Measurements from ENCODE around the gene RALB. TPM values are rescaled to one million over a fixed set of nuclear protein-coding genes. Genes with fewer than 3 reads are reported as not detected.
"Not testable (repeated sequence)": the region's sequence is repeated elsewhere in the genome, so short reads cannot be mapped to it uniquely, and the experiment has no call there.

The RALB gene
- total RNA-seq, 4 donors from 2014 or later = 41.5 to 59.1 (median 54.4) TPM

DNA sequence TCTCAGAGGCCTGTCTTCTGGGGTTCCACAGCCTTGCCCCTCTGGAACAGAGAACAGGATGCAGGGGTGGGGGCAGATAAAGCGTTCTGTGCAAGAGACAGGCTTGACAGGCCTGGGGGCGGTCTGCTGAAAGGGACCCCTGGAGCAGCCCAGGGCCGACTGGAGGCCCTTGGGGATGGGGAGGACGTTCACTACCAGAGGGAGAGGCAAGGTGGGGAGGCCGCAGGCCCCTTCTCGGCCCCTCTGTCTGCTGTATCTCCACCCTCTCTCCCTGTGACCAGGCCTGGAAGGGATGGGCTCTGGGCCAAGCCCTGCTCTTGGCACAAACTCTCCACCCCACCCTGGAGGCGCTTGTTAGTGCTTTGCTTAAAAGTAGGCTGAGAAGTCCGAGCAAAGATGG is 66.0 kb downstream of the RALB start:
- no peaks in the 10 kb centered on the region for H3K9me3 ChIP-seq
- no peak overlapping the region for H3K4me3 ChIP-seq
- DNase-seq (ENCODE audit: extremely low spot score) = no peak
- intact Hi-C loops (cut with DNase I) = loop anchor here (10.0 kb wide), 3 partner anchors 64 to 214 kb away; partner anchors contain the start of genes RALB and TMEM185B
- 18% methylated on average over 5 of the region's 8 CpGs for WGBS
- no peak overlapping the region for H3K27ac ChIP-seq (replicated peaks in 1 of 4)
- H3K4me1 ChIP-seq = peaks cover 12 to 21% (median 18%) of the 10 kb centered on the region in 4 donors
- H3K36me3 ChIP-seq = no peaks in the 10 kb centered on the region
- TF ChIP-seq POLR2A (IDR thresholded peaks at IDR 0.05; ENCODE audit: low read depth) = no peak
- no peak for TF ChIP-seq EP300 (IDR thresholded peaks at IDR 0.05)
- no peak for TF ChIP-seq POLR2AphosphoS5 (IDR thresholded peaks at IDR 0.05)
- TF ChIP-seq, protein P1, sequence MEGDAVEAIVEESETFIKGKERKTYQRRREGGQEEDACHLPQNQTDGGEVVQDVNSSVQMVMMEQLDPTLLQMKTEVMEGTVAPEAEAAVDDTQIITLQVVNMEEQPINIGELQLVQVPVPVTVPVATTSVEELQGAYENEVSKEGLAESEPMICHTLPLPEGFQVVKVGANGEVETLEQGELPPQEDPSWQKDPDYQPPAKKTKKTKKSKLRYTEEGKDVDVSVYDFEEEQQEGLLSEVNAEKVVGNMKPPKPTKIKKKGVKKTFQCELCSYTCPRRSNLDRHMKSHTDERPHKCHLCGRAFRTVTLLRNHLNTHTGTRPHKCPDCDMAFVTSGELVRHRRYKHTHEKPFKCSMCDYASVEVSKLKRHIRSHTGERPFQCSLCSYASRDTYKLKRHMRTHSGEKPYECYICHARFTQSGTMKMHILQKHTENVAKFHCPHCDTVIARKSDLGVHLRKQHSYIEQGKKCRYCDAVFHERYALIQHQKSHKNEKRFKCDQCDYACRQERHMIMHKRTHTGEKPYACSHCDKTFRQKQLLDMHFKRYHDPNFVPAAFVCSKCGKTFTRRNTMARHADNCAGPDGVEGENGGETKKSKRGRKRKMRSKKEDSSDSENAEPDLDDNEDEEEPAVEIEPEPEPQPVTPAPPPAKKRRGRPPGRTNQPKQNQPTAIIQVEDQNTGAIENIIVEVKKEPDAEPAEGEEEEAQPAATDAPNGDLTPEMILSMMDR (IDR thresholded peaks at IDR 0.05) = no peak
- H3K27me3 ChIP-seq = peaks cover 0 to 4% (median 0%) of the 10 kb centered on the region in 4 donors

DNA sequence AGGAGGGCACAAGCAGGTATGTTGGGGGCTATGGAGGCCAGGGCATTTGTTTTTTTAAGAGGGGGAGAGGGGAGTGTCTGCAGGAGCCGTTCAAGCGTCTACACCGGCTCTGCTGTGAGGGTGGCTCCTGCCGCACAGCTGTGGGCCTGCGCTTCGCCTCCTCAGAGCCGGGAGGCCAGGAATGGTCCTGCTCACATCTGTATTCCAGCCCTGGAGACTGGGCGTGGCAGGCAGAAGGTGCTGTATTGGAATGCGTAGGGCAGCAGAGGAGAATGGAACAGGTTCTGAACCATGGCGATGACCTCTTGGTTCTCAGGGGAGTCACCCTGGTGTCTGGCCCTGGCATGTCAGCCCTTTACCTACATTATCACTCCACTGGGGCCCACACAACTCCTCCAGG is 66.5 kb downstream of the RALB start:
- TF ChIP-seq POLR2AphosphoS5 (IDR thresholded peaks at IDR 0.05) (no peak), POLR2A (IDR thresholded peaks at IDR 0.05; ENCODE audit: low read depth) (no peak), EP300 (IDR thresholded peaks at IDR 0.05) (no peak)
- TF ChIP-seq, protein P1 (IDR thresholded peaks at IDR 0.05) = no peak
- no peaks in the 10 kb centered on the region for H3K36me3 ChIP-seq
- no peaks in the 10 kb centered on the region for H3K9me3 ChIP-seq
- no peak for DNase-seq (ENCODE audit: extremely low spot score)
- peaks cover 0 to 4% (median 0%) of the 10 kb centered on the region in 4 donors for H3K27me3 ChIP-seq
- intact Hi-C loops (cut with DNase I) = loop anchor here (10.0 kb wide), 3 partner anchors 64 to 214 kb away; partner anchors contain the start of genes RALB and TMEM185B
- peaks cover 9 to 20% (median 16%) of the 10 kb centered on the region in 4 donors for H3K4me1 ChIP-seq
- no peak overlapping the region for H3K4me3 ChIP-seq
- H3K27ac ChIP-seq (replicated peaks in 1 of 4) = no peak overlapping the region
- WGBS = 61% methylated on average over 8 of the region's 10 CpGs

DNA sequence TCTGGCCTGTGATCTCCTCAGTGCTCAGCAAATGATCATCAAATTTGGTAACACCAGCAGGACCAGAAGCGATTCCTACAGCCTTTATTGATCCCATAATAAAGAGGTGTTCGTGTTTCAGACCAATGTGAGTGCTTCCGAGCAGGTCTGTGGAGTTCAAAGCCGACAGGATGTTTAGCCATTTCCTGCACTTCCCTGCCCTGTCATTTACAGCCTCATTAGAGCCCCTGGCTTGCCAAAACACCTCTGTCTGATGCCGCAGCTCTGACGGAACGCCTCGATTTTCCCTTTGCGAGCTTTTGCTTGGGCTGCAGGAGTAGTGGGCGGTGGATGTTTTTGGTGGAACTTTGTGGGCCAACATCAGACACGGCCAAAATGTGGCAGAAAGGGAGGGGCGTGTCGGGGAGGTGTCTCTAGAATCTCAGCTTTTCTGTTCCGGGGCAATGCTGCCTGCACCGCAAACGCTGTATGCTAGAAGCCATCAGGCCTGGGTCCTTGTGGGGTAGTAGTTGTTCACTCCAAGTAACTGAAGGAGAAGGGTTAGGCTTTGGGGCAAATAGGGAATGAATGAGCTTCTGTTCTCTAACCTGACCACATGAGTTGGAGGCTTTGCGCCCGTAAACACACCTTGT is 67.2 kb downstream of the RALB start:
- intact Hi-C loops (cut with DNase I) = loop anchor here (10.0 kb wide), 3 partner anchors 65 to 215 kb away; partner anchors contain the start of genes RALB and TMEM185B
- no peak overlapping the region for H3K4me3 ChIP-seq
- no peaks in the 10 kb centered on the region for H3K36me3 ChIP-seq
- DNase-seq (ENCODE audit: extremely low spot score) = no peak
- 74% methylated on average over 18 of the region's 18 CpGs for WGBS
- H3K9me3 ChIP-seq = no peaks in the 10 kb centered on the region
- TF ChIP-seq POLR2A (IDR thresholded peaks at IDR 0.05; ENCODE audit: low read depth) (no peak), POLR2AphosphoS5 (IDR thresholded peaks at IDR 0.05) (no peak), EP300 (IDR thresholded peaks at IDR 0.05) (no peak)
- TF ChIP-seq, protein P1 (IDR thresholded peaks at IDR 0.05) = no peak
- peaks cover 9 to 20% (median 16%) of the 10 kb centered on the region in 4 donors for H3K4me1 ChIP-seq
- H3K27ac ChIP-seq (replicated peaks in 1 of 4) = no peak overlapping the region
- H3K27me3 ChIP-seq = peaks cover 0 to 4% (median 0%) of the 10 kb centered on the region in 4 donors

DNA sequence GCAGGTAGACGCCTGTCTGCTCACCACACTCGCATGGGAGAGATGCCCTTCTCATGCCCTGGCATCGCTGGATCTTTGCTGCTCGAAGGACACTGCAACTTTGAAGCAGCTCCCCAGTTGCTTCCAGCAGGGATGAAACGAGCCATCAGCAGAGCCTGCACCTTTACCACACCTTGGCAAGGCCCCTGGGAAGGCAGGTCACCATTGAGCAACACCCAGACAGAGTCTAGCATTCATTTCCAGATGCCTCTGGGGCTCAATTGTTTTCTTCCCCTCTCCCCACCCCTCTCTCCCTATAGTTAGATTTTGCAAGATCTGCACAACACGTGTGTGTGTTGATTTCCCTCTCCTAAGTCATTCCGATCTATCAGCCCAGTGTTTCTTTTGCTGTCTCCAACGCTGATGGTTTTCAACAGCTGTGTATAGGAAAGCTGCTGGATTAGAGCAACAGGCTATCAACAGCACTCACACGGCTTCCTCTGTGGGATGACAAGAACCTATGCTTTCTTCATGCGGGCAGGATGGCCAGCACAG is 67.7 kb downstream of the RALB start:
- Histone ChIP-seq H3K27ac (replicated peaks in 1 of 4) (no peak overlapping the region), H3K9me3 (no peaks in the 10 kb centered on the region), H3K4me1 (peaks cover 9 to 20% (median 16%) of the 10 kb centered on the region in 4 donors), H3K27me3 (peaks cover 0 to 4% (median 0%) of the 10 kb centered on the region in 4 donors), H3K36me3 (no peaks in the 10 kb centered on the region), H3K4me3 (no peak overlapping the region)
- DNase-seq (ENCODE audit: extremely low spot score) = no peak
- intact Hi-C loops (cut with DNase I) = no loop called here
- TF ChIP-seq POLR2A (IDR thresholded peaks at IDR 0.05; ENCODE audit: low read depth) (no peak), EP300 (IDR thresholded peaks at IDR 0.05) (no peak), POLR2AphosphoS5 (IDR thresholded peaks at IDR 0.05) (no peak)
- TF ChIP-seq, protein P1 (IDR thresholded peaks at IDR 0.05) = no peak
- WGBS = 76% methylated on average over 9 of the region's 10 CpGs

DNA sequence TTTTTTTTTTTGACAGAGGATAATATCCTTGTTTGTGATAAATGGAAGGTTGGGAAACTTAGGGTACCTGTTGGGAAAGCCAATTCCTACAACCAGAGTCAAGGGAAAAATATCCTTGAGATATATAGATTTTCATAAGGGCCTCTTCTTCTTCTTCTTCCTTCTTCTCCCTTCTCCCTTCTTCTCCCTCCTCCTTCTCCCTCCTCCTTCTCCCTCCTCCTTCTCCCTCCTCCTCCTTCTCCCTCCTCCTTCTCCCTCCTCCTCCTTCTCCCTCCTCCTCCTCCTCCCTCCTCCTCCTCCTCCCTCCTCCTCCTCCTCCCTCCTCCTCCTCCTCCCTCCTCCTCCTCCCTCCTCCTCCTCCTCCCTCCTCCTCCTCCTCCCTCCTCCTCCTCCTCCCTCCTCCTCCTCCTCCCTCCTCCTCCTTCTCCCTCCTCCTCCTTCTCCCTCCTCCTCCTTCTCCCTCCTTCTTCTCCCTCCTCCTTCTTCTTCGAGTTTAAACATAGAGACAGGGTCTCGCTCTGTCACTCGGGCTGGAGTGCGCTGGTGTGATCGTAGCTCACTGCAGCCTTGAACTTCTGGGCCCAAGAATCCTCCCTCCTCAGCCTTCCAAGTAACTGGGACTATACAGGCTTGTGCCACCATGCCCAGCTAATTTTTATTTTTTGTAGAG is 68.4 kb downstream of the RALB start:
- H3K36me3 ChIP-seq; intact Hi-C loops (cut with DNase I); H3K9me3 ChIP-seq; DNase-seq (ENCODE audit: extremely low spot score); H3K27me3 ChIP-seq; H3K27ac ChIP-seq (replicated peaks in 1 of 4); H3K4me3 ChIP-seq: not testable (repeated sequence)
- H3K4me1 ChIP-seq = peaks cover 9 to 20% (median 16%) of the 10 kb centered on the region in 4 donors
- WGBS = 91% methylated on average over 5 of the region's 5 CpGs

Data from esophagus muscularis mucosa (tissue), 4 donors.